Body of pancreas (tissue), 4 donors: ENCODE measurements around the gene HCRT.

ENCODE experiments used
- POLR2A ChIP-seq, 3 donors: fragments of 450-650 bp; IDR thresholded peaks; one replicate each; pipeline ENCODE4 v1.6.1; 2016; ENCODE audit warnings: antibody characterized with exemption in 3 of 3, mild to moderate bottlenecking in 2 of 3
- TF ChIP-seq, protein P1 (sequence below), 7 experiments: fragments of 450-650 bp in 4 of 7; fragments of 200-600 bp in 3 of 7; sonication (generic) in 3 of 7; IDR thresholded peaks; one replicate each; pipeline ENCODE4 v1.5.1; 2016 to 2019; ENCODE audit warnings: antibody characterized with exemption in 7 of 7

DNA sequence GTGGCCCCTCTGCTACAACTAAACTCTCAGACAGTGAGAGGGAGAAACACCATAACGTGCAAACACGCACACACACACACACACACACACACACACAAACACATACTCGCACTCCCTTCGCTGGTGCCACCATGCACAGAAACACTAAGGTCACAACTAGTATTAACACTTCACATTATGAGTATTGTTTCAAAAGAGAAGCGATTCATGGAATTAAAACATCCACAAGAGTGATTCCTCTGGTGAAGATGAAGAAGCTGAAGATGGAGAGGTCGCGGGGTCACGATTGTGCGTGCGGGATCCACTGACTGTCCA lies 16.2 kb upstream of the HCRT start:
- TF ChIP-seq, protein P1, sequence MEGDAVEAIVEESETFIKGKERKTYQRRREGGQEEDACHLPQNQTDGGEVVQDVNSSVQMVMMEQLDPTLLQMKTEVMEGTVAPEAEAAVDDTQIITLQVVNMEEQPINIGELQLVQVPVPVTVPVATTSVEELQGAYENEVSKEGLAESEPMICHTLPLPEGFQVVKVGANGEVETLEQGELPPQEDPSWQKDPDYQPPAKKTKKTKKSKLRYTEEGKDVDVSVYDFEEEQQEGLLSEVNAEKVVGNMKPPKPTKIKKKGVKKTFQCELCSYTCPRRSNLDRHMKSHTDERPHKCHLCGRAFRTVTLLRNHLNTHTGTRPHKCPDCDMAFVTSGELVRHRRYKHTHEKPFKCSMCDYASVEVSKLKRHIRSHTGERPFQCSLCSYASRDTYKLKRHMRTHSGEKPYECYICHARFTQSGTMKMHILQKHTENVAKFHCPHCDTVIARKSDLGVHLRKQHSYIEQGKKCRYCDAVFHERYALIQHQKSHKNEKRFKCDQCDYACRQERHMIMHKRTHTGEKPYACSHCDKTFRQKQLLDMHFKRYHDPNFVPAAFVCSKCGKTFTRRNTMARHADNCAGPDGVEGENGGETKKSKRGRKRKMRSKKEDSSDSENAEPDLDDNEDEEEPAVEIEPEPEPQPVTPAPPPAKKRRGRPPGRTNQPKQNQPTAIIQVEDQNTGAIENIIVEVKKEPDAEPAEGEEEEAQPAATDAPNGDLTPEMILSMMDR (IDR thresholded peaks at IDR 0.05): no peak
- TF ChIP-seq POLR2A (IDR thresholded peaks at IDR 0.05): no peak
